Stimulated activated CD4-positive, alpha-beta T cell treated with anti-CD3 and anti-CD28 coated beads, TNF-alpha, amount 100 ng/mL, for 24 hours (primary cell): ENCODE measurements around the gene ACTC1.
"Not testable (repeated sequence)": the region's sequence is repeated elsewhere in the genome, so short reads cannot be mapped to it uniquely, and the experiment has no call there.

Experiments
- DNase-seq, 3 experiments: peaks; one replicate each; pipeline ENCODE4 v3.0.0-alpha.2; 2020; ENCODE audit warnings: low read depth in 3 of 3

Gene ACTC1

GRCh38 chr15:34795267-34796081 lies at the start of gene ACTC1:
Gene ACTC1 (minus strand): TSS chr15:34795549. CDS start chr15:34794808, 741 bp downstream.
- DNase-seq, result peak in 1 of 3 experiments; percentile 1

- no peak for DNase-seq
These were observed 45.9 kb upstream of the ACTC1 start for GRCh38 chr15:34841262-34841725.

- no peak for DNase-seq
These were observed 42.9 kb upstream of the ACTC1 start for GRCh38 chr15:34838282-34838681.

- DNase-seq, result no peak
These were observed 42.1 kb upstream of the ACTC1 start for GRCh38 chr15:34837246-34838016.

GRCh38 chr15:34828145-34828911 lies 33.0 kb upstream of the ACTC1 start:
- DNase-seq, result no peak

- no peak for DNase-seq
These were observed 26.5 kb upstream of the ACTC1 start for GRCh38 chr15:34821831-34822230.

GRCh38 chr15:34820110-34820509 lies 24.8 kb upstream of the ACTC1 start:
- no peak for DNase-seq

- DNase-seq, result no peak
These were observed 23.2 kb upstream of the ACTC1 start for GRCh38 chr15:34818526-34818925.

- DNase-seq, result no peak
These were observed 20.5 kb upstream of the ACTC1 start for GRCh38 chr15:34815836-34816235.

- DNase-seq, result no peak
These were observed 18.3 kb upstream of the ACTC1 start for GRCh38 chr15:34813446-34814190.

GRCh38 chr15:34812868-34813365 lies 17.6 kb upstream of the ACTC1 start:
- not testable (repeated sequence) for DNase-seq

GRCh38 chr15:34812369-34812768 lies 17.0 kb upstream of the ACTC1 start:
- no peak for DNase-seq

GRCh38 chr15:34810443-34811129 lies 15.2 kb upstream of the ACTC1 start:
- no peak for DNase-seq

GRCh38 chr15:34809186-34809585 lies 13.8 kb upstream of the ACTC1 start:
- no peak for DNase-seq

- DNase-seq, result no peak
These were observed 12.7 kb upstream of the ACTC1 start for GRCh38 chr15:34808016-34808415.

- not testable (repeated sequence) for DNase-seq
These were observed 11.9 kb upstream of the ACTC1 start for GRCh38 chr15:34807241-34807640.

GRCh38 chr15:34804776-34805175 lies 9.4 kb upstream of the ACTC1 start:
- DNase-seq, result no peak

GRCh38 chr15:34804113-34804512 lies 8.8 kb upstream of the ACTC1 start:
- DNase-seq, result no peak

GRCh38 chr15:34802803-34803750 lies 7.7 kb upstream of the ACTC1 start:
- no peak for DNase-seq
